ENCODE data around the gene SUSD6.
A peak's percentile ranks its signal among the peaks of the same experiment; 100 is the strongest.

Gene SUSD6

GRCh38 chr14:69703047-69704039, 91.9 kb downstream of the SUSD6 start:
- TF ChIP-seq CTCF (conservative IDR thresholded peaks at IDR 0.05), result no peak
- no peak overlapping the region for H3K27ac ChIP-seq

DNA sequence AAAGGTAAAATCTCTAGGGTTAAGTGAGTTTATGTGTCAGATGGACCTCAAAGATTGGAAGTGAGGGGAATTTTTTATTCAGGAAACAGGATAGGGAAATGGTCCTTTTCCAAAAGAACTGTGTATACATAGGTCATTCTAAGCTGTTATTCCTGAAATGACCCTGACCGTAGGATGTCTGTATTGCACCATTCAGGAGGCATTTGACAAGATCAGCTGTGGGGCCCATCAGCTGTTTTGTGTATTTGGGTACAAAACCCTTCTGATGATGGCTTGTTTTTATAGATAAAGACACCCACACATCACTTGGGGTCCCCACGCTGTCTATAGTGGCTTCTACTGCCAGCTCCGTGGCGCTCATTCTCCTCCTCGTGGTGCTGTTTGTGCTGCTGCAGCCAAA, 92.9 kb downstream of the SUSD6 start:
- H3K27ac ChIP-seq, result no peak overlapping the region
- no peak for TF ChIP-seq CTCF (conservative IDR thresholded peaks at IDR 0.05)

DNA sequence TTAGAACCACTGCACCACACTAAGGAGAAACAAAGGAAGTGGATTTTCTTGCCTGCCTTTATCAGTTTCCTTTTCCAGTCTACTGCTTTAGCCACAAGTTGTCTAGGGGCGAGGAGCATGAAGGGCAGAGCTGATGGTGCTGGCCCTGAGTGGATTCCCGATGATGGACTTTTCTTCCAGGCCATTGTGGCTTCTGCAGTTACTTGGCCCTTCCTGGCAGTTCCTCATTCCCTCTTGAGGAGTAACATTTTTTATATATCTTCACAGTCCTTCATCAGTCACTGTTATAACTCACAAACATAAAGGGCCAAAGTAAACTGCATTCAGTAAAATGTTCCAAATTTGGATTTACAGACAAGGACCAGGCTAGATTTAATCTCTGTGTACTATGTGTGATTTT, 94.3 kb downstream of the SUSD6 start:
- TF ChIP-seq CTCF (conservative IDR thresholded peaks at IDR 0.05), result no peak
- no peak overlapping the region for H3K27ac ChIP-seq

GRCh38 chr14:69708049-69708448, 96.7 kb downstream of the SUSD6 start:
- H3K27ac ChIP-seq, result no peak overlapping the region
- no peak for TF ChIP-seq CTCF (conservative IDR thresholded peaks at IDR 0.05)

DNA sequence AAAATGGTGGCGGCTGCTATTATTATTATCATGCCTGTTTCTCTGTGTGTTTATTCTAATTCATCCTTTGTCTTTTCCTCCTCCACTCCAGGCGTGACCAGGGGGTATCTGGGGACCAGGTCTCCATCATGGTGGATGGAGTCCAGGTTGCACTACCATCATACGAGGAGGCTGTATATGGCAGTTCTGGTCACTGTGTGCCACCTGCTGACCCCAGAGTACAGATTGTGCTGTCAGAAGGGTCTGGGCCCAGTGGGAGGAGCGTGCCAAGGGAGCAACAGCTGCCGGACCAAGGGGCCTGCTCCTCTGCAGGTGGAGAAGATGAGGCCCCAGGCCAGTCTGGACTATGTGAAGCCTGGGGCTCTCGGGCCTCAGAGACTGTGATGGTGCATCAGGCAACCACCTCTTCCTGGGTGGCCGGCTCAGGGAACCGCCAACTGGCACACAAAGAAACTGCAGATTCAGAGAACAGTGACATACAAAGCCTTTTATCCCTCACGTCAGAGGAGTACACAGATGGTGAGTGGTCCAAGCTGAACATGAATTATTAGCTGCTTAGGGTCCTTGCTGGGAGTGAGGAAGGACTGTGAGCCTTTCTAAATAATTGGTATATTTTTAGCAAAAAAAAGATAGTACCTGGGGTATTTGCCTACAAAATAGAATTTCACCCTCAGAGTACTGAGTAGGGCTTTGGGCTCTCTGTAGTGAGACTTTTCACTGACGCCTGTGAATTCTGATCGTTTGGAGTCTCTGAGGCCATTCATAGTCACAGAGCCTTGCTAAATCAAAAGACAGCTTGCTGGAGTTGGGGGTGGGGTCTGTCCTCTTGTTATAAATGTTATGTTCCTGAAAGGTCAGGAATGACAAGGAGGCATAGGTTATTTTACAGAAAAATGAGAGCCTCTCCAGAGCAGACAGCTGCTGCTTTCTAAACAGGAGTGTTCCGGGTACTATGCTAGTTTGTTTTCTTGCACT, 97.5 kb downstream of the SUSD6 start:
- TF ChIP-seq CTCF (conservative IDR thresholded peaks at IDR 0.05), result peak; percentile 30
- H3K27ac ChIP-seq, result no peak overlapping the region

GRCh38 chr14:69710378-69710777, 99.0 kb downstream of the SUSD6 start:
- TF ChIP-seq CTCF (conservative IDR thresholded peaks at IDR 0.05), result no peak
- H3K27ac ChIP-seq, result no peak overlapping the region

DNA sequence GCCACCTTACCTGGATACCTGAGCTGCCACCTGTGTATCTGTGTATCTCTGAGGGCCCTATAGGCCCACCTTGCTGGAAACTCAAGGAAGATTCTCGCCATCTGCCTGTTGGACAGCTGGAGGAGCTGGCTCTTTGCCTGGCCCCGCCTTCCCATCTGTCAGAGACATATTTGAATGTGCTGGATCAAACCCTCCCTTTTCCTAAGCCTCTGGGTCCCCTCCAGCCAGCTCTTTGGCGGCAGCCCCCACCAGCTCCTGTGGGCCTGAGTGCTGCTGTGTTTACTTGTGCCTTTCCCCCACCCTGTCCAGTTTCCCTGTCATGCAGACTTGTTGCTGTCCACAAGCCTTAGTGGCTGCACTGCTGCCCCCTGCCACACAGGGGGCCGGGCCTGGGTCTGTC, 99.7 kb downstream of the SUSD6 start:
- TF ChIP-seq CTCF (conservative IDR thresholded peaks at IDR 0.05), result no peak
- peak overlapping the region; percentile 89 for H3K27ac ChIP-seq

All from VCaP (cell line).